WERI-Rb-1 (cell line): ENCODE results near the gene ABTB1.
"Not testable (repeated sequence)": the region's sequence is repeated elsewhere in the genome, so short reads cannot be mapped to it uniquely, and the experiment has no call there.

ENCODE experiments used
- DNase-seq: peaks from one replicate; pipeline ENCODE4 v3.0.0-alpha.2; 2020
- H3K27ac ChIP-seq: fragments of 250-450 bp; sonication (Bioruptor Pico); 2 replicates; pipeline ENCODE4 v1.5.1; 2020; ENCODE audit warnings: mild to moderate bottlenecking, moderate library complexity
- H3K27me3 ChIP-seq: fragments of 250-450 bp; sonication (Bioruptor Pico); 2 replicates; pipeline ENCODE4 v1.5.1; 2021; ENCODE audit warnings: mild to moderate bottlenecking, low read depth, moderate library complexity; ENCODE audit not compliant: insufficient read depth, severe bottlenecking
- H3K36me3 ChIP-seq: fragments of 250-450 bp; sonication (Bioruptor Pico); 2 replicates; pipeline ENCODE4 v1.5.1; 2020; ENCODE audit warnings: mild to moderate bottlenecking, moderate library complexity
- H3K4me3 ChIP-seq: 2 replicates; pipeline ENCODE4 v1.5.1; 2011; ENCODE audit warnings: low read depth, mild to moderate bottlenecking, control low read depth, low read length
- H3K9me3 ChIP-seq: fragments of 250-450 bp; sonication (Bioruptor Pico); 2 replicates; pipeline ENCODE4 v1.5.1; 2021; ENCODE audit warnings: mild to moderate bottlenecking, moderate library complexity; ENCODE audit not compliant: severe bottlenecking
- TF ChIP-seq, protein P1 (sequence below): IDR thresholded peaks from 2 replicates; pipeline ENCODE4 v1.5.1; 2011; ENCODE audit warnings: low read depth, mild to moderate bottlenecking, control low read depth, inconsistent platforms, low read length

ABTB1 gene

DNA sequence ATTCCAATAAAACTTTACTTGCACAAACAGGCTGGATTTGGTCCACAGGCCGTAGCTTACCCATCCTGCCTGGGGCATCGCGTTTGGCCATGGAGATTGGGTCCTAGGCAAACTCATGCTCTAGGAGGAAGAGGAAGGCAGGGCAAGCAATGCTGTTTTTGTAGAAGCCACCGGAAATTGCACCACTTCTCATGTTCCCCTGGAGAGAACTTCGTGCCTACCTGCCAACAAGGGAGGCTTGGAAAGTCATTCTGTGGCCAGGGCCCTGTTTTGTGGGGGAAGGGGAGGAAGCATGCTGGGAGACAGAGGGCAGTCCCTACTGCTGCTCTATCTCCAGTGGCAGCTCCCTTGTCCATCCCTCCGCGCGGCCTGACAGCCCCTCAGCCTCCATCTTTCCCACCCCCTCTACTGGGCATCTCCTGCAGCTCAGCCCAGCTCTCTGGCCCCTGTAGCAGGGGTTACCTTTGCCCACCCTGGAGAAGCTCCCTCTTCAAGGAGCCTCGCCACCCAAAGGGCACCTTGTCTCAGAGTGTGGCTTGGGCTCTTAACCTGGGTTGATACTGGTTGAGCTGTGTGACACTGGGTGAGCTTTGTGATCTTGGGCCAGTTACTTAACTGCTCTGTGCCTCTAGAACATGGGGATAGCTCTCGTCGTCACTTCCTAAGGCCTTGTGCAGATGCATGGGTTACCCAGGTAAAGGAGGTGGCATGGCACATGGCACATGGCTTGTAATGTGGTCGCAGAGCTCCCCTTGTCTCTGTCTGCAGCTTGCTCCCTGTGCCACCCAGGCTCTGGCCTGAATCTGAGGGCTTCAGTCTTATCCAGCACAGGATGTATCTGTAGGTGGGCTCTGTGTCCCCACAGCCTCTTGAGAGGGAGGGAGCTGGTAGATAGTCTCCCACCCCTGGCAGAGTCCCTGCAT lies 6.1 kb downstream of the ABTB1 start:
- Histone ChIP-seq H3K27me3 (no peaks in the 10 kb centered on the region), H3K9me3 (no peaks in the 10 kb centered on the region), H3K27ac (no peak overlapping the region), H3K4me3 (no peak overlapping the region), H3K36me3 (no peaks in the 10 kb centered on the region)
- TF ChIP-seq, protein P1, sequence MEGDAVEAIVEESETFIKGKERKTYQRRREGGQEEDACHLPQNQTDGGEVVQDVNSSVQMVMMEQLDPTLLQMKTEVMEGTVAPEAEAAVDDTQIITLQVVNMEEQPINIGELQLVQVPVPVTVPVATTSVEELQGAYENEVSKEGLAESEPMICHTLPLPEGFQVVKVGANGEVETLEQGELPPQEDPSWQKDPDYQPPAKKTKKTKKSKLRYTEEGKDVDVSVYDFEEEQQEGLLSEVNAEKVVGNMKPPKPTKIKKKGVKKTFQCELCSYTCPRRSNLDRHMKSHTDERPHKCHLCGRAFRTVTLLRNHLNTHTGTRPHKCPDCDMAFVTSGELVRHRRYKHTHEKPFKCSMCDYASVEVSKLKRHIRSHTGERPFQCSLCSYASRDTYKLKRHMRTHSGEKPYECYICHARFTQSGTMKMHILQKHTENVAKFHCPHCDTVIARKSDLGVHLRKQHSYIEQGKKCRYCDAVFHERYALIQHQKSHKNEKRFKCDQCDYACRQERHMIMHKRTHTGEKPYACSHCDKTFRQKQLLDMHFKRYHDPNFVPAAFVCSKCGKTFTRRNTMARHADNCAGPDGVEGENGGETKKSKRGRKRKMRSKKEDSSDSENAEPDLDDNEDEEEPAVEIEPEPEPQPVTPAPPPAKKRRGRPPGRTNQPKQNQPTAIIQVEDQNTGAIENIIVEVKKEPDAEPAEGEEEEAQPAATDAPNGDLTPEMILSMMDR = no peak
- DNase-seq = peak; percentile 6

DNA sequence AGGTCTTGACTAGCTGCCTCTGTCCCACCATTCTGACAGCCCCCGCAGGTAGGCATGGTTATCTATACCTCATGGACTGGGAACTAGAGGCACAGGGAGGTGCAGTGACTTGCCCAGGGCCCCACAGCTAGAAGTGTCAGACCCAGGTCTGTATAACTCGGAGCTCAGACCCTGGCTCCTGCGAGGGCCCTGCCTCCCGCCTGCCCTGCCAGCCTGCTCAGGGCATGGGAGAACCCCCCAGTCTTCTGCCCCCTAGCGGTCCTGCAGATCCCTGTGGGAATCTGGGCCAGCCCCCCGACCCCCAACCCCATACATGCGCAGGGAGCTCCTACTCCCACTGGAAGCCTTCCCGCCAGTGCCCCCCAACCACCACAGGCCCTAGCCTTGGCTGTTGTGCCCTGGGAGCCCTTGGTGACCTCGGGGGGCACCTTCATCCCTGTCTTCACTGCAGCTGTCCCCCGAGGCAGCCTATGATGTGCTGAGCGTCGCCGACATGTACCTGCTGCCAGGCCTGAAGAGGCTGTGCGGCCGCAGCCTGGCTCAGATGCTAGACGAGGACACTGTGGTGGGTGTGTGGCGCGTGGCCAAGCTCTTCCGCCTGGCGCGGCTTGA lies 6.9 kb downstream of the ABTB1 start:
- TF ChIP-seq, protein P1 = no peak
- Histone ChIP-seq H3K27me3 (no peaks in the 10 kb centered on the region), H3K36me3 (no peaks in the 10 kb centered on the region), H3K4me3 (no peak overlapping the region), H3K9me3 (no peaks in the 10 kb centered on the region), H3K27ac (no peak overlapping the region)
- DNase-seq = peak; percentile 7

DNA sequence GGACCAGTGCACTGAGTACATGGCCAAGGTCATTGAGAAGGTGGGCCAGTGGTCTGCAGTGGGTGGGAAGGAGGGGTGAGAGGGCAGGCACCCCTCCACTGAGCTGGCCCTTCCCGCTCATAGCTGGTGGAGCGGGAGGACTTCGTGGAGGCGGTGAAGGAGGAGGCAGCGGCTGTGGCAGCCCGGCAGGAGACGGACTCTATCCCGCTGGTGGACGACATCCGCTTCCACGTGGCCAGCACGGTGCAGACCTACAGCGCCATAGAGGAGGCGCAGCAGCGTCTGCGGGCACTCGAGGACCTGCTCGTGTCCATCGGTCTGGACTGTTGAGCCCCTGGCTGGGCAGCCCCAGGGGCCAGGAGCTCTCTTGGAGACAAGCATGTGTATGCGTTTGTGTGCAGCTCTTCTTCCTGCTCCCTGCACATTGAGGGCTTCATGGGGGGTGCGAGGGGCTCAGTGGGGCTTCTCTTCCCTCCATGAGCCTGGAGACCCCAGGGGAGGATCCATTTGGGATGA lies 7.5 kb downstream of the ABTB1 start:
- H3K9me3 ChIP-seq = no peaks in the 10 kb centered on the region
- TF ChIP-seq, protein P1 = no peak
- H3K36me3 ChIP-seq = no peaks in the 10 kb centered on the region
- H3K27ac ChIP-seq = no peak overlapping the region
- no peaks in the 10 kb centered on the region for H3K27me3 ChIP-seq
- H3K4me3 ChIP-seq = no peak overlapping the region
- peak; percentile 4 for DNase-seq

DNA sequence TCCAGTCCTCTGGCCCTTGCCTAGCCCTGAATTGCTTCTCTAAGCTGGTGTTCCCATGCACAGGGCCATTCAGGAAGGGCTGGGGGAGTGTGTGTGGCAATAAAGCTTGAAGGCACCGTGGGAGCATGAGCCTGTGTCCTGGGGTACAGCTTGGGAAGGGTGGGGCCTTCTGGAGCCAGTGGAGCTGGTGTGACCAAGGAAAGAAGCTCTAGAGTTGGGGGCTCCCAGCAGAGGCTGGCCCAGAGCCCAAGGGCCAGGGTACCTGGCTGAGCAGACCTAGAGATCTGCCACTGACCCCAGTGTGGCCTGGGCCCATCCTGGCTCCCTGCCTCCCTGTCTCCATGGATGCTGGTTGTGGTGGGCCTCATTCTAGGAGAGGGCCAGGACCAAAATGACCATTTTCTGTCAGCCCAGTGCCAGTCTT lies 8.1 kb downstream of the ABTB1 start:
- TF ChIP-seq, protein P1 = no peak
- no peak overlapping the region for H3K27ac ChIP-seq

DNA sequence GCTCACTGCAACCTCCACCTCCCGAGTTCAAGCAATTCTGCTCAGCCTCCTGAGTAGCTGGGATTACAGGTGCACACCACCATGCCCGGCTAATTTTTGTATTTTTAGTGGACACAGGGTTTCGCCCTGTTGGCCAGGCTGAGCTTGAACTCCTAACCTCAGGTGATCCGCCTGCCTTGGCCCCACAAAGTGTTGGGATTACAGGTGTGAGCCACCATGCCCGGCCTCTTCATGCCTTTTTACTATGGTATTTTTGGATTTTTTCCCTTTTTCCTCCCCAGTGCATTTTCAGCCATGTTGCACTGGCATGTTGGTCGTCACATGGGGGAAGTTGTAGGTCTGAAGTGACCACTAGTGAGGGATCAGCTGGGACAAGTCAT lies 9.4 kb downstream of the ABTB1 start:
- H3K27me3 ChIP-seq, H3K9me3 ChIP-seq, H3K36me3 ChIP-seq, H3K4me3 ChIP-seq, H3K27ac ChIP-seq, DNase-seq: not testable (repeated sequence)

More for the DNA sequence above, 8.1 kb downstream of the ABTB1 start:
- no peaks in the 10 kb centered on the region for H3K36me3 ChIP-seq
- H3K4me3 ChIP-seq = no peak overlapping the region
- DNase-seq = no peak
- H3K27me3 ChIP-seq = no peaks in the 10 kb centered on the region
- H3K9me3 ChIP-seq = no peaks in the 10 kb centered on the region

- Histone ChIP-seq H3K4me3 (no peak overlapping the region), H3K36me3 (no peaks in the 10 kb centered on the region), H3K27ac (no peak overlapping the region), H3K27me3 (no peaks in the 10 kb centered on the region), H3K9me3 (no peaks in the 10 kb centered on the region)
- peak; percentile 7 for DNase-seq
- TF ChIP-seq, protein P1 = no peak
Observed at GRCh38 chr3:127682561-127682960, 9.8 kb downstream of the ABTB1 start.
